GM19372 (cell line): ENCODE results near the gene SMCO4.
"Not testable (repeated sequence)": the region's sequence is repeated elsewhere in the genome, so short reads cannot be mapped to it uniquely, and the experiment has no call there.

Experiments
- ATAC-seq: cut with Tn5 transposase; IDR thresholded peaks from one replicate; pipeline ENCODE4 v1.9.1; 2021; ENCODE audit warnings: mild to moderate bottlenecking, low read depth, moderate library complexity; ENCODE audit not compliant: unreplicated experiment

SMCO4 gene

GRCh38 chr11:93481279-93481678, 61.9 kb downstream of the SMCO4 start:
- ATAC-seq = no peak

GRCh38 chr11:93480756-93481155, 62.4 kb downstream of the SMCO4 start:
- ATAC-seq = no peak

- ATAC-seq = no peak
Observed at GRCh38 chr11:93480256-93480655, 62.9 kb downstream of the SMCO4 start.

DNA sequence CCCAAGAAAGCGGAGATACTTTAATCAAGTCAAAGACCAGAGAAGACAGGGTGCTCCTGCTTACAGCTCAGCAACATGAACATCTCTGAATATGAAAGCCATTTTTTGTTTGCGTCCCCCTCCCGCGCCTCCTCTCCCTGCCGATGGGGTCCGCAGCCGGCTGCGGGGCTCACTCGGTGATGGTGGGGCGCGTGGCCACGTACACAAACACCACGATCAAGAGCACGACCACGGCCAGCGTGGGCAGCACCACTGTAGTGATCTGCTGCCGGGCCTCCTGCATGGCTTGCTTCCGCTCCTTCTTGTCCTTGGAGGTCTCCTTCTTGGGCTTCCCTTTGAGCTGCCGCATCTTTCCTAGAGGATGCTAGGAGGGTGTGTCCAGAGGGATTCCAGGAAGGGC, 64.3 kb downstream of the SMCO4 start:
- no peak for ATAC-seq

GRCh38 chr11:93477684-93478234, 65.4 kb downstream of the SMCO4 start:
- ATAC-seq = no peak

- no peak for ATAC-seq
Observed at GRCh38 chr11:93476796-93477195, 66.4 kb downstream of the SMCO4 start.

DNA sequence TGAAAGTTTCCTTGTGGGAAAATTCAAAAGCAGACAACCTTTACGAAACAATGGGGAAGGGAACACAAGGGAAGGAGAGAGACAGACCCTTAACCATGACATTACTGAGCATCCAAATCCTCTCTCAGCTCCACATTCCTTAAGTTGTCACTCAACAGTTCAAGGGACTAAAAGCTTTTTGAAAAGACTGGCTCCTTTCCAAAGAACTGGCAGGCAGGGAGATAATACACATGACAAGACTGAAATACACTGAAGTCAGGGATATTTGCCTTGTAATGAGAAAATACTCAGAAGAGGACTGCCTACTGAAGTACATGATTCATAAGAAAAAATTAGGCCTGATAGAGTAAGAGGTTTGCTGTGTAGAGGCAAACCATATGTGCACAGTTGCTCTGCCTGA, 69.1 kb downstream of the SMCO4 start:
- no peak for ATAC-seq

GRCh38 chr11:93468290-93468689, 74.9 kb downstream of the SMCO4 start:
- no peak for ATAC-seq

- ATAC-seq = no peak
Observed at GRCh38 chr11:93467054-93467453, 76.1 kb downstream of the SMCO4 start.

DNA sequence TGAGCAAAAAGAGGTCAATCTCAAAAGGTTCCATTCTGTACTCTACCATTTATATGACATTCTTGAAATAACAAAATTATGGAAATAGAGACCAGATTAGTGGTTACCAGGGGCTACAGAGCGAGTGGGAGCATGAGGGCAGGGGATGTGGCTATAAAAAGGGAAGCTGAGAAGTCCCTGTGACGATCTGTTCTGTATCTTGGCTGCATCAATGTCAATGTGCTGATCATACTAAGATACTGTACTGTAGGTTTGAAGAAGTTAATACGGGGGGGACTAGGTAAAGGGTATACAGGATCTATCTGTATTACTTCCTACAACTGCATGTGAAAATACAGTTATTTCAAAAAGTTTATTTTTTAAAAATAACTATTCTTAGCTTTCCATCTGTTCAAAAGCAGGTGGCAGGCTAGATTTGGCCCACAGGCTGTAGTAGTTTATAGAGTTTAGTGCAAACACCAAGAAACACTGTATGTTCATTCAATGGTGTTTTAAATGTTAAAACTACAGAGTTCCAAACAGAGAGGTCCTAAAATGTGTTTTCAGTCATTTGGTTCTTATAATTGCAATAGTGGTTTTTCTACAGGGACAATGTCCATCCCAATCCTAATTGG, 78.2 kb downstream of the SMCO4 start:
- ATAC-seq = no peak

DNA sequence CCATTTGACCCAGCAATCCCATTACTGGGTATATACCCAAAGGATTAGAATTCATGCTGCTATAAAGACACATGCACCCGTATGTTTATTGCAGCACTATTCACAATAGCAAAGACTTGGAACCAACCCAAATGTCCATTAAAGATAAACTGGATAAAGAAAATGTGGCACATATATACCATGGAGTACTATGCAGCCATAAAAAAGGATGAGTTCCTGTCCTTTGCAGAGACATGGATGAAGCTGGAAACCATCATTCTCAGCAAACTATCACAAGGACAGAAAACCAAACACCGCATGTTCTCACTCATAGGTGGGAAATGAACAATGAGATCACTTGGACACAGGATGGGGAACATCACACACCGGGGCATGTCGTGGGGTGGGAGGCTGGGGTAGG, 79.5 kb downstream of the SMCO4 start:
- ATAC-seq = not testable (repeated sequence)

DNA sequence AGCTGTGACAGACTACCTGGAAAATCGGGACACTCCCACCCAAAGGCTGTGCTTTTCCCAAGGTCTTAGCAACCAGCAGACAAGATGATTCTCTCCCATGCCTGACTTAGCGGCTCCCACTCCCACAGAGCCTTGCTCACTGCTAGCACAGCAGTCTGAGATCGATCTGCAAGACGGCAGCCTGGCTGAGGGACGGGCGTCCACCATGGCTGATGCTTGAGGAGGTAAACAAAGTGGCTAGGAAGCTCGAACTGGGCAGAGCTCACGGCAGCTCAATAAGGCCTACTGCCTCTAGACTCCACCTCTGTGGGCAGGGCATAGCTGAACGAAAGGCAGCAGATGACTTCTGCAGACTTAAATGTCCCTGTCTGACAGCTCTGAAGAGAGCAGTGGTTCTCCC, 84.9 kb downstream of the SMCO4 start:
- ATAC-seq = no peak

DNA sequence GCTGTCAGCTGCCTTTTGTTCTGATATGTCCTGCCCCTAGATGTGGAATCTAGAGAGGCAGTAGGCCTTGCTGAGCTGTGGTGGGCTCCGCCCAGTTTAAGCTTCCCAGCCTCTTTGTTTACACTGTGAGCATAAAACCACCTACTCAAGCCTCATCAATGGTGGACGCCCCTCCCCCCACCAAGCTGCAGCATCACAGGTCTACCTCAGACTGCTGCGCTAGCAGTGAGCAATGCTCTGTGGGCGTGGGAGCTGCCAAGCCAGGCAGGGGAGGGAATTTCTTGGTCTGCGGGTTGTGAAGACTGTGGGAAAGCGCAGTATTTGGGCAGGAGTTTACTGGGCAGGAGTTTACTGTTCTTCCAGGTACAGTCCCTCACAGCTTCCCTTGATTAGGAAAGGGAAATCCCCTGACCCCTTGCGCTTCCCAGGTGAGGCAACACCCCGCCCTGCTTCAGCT, 98.5 kb downstream of the SMCO4 start:
- ATAC-seq = no peak

DNA sequence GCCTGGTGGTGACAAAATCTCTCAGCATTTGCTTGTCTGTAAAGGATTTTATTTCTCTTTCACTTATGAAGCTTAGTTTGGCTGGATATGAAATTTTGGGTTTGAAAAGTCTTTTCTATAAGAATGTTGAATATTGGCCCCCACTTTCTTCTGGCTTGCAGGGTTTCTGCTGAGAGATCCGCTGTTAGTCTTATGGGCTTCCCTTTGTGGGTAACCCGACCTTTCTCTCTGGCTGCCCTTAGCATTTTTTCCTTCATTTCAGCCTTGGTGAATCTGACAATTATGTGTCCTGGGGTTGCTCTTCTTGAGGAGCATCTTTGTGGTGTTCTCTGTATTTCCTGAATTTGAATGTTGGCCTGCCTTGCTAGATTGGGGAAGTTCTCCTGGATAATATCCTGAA, 100.0 kb downstream of the SMCO4 start:
- not testable (repeated sequence) for ATAC-seq

- no peak for ATAC-seq
Observed at GRCh38 chr11:93432247-93432646, 110.9 kb downstream of the SMCO4 start.
